LNCAP (cell line): Measurements from ENCODE around the gene DYRK4.

ENCODE experiments used
- CTCF ChIP-seq: fragments of 450-650 bp; IDR thresholded peaks from 2 replicates; pipeline ENCODE4 v1.5.1; 2017; ENCODE audit warnings: mild to moderate bottlenecking

DYRK4 gene

GRCh38 chr12:4562034-4562657 is at the start of gene DYRK4:
Gene DYRK4, plus strand, starts transcription at chr12:4562208. Its CDS starts 38 bp downstream, at chr12:4562246.
- no peak for TF ChIP-seq CTCF

GRCh38 chr12:4518106-4518728 is 43.8 kb upstream of the DYRK4 start:
- no peak for TF ChIP-seq CTCF

- peak; percentile 55 for TF ChIP-seq CTCF
Observed at GRCh38 chr12:4526923-4527546, 35.0 kb upstream of the DYRK4 start.

- no peak for TF ChIP-seq CTCF
Observed at GRCh38 chr12:4530160-4530559, 31.8 kb upstream of the DYRK4 start.

- TF ChIP-seq CTCF = no peak
Observed at GRCh38 chr12:4530982-4531586, 30.9 kb upstream of the DYRK4 start.

- no peak for TF ChIP-seq CTCF
Observed at GRCh38 chr12:4535092-4535491, 26.9 kb upstream of the DYRK4 start.

- TF ChIP-seq CTCF = no peak
Observed at GRCh38 chr12:4535871-4536270, 26.1 kb upstream of the DYRK4 start.
